ENCODE results near the gene ETV6.

GRCh38 chr12:11652351-11653040 is 3.0 kb downstream of the ETV6 start:
- TF ChIP-seq, protein P1, sequence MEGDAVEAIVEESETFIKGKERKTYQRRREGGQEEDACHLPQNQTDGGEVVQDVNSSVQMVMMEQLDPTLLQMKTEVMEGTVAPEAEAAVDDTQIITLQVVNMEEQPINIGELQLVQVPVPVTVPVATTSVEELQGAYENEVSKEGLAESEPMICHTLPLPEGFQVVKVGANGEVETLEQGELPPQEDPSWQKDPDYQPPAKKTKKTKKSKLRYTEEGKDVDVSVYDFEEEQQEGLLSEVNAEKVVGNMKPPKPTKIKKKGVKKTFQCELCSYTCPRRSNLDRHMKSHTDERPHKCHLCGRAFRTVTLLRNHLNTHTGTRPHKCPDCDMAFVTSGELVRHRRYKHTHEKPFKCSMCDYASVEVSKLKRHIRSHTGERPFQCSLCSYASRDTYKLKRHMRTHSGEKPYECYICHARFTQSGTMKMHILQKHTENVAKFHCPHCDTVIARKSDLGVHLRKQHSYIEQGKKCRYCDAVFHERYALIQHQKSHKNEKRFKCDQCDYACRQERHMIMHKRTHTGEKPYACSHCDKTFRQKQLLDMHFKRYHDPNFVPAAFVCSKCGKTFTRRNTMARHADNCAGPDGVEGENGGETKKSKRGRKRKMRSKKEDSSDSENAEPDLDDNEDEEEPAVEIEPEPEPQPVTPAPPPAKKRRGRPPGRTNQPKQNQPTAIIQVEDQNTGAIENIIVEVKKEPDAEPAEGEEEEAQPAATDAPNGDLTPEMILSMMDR (IDR thresholded peaks at IDR 0.05) = no peak
- no peak for TF ChIP-seq POLR2A (IDR thresholded peaks at IDR 0.05)

All from testis (tissue), 2 donors.